Esophagus squamous epithelium (tissue), 5 donors: ENCODE results near the gene RABL3. TPM values are rescaled to one million over a fixed set of nuclear protein-coding genes. Genes with fewer than 3 reads are reported as not detected.

ENCODE experiments used
- DNase-seq: peaks from one replicate; lab custom pipeline; 2025; lab: John Stamatoyannopoulos, UW
- H3K27ac ChIP-seq, 4 donors: fragments of 200-600 bp; sonication (generic); one replicate each; pipeline ENCODE4 v1.5.1; 2016 to 2019; ENCODE audit warnings: mild to moderate bottlenecking in 1 of 4
- H3K27me3 ChIP-seq, 4 donors: fragments of 200-600 bp; sonication (generic); 1 replicate in 3 of 4; 2 replicates in 1 of 4; pipeline versions ENCODE4 v1.5.1 to v1.6.0; 2017 to 2021; ENCODE audit warnings: antibody characterized with exemption in 1 of 4
- H3K36me3 ChIP-seq, 3 donors: fragments of 200-600 bp; sonication (generic); one replicate each; pipeline ENCODE4 v1.5.1; 2016 to 2019
- H3K4me1 ChIP-seq, 3 donors: fragments of 200-600 bp; sonication (generic); one replicate each; pipeline ENCODE4 v1.5.1; 2017 to 2019
- H3K4me3 ChIP-seq, 4 donors: fragments of 200-600 bp; sonication (generic); 1 replicate in 3 of 4; 2 replicates in 1 of 4; pipeline ENCODE4 v1.5.1; 2016 to 2019; ENCODE audit warnings: mild to moderate bottlenecking in 2 of 4, moderate library complexity in 1 of 4
- H3K9me3 ChIP-seq, 3 donors: fragments of 200-600 bp; sonication (generic); one replicate each; pipeline ENCODE4 v1.5.1; 2016 to 2019
- CTCF ChIP-seq, 6 experiments: fragments of 450-650 bp in 4 of 6; fragments of 200-600 bp in 2 of 6; sonication (generic) in 2 of 6; IDR thresholded peaks; one replicate each; pipeline ENCODE4 v1.5.1; 2016 to 2019; ENCODE audit warnings: antibody characterized with exemption in 6 of 6, mild to moderate bottlenecking in 4 of 6, moderate library complexity in 4 of 6
- POLR2A ChIP-seq, 4 donors: fragments of 450-650 bp; IDR thresholded peaks; one replicate each; pipeline ENCODE4 v1.6.1; 2017; ENCODE audit warnings: antibody characterized with exemption in 4 of 4, mild to moderate bottlenecking in 4 of 4, moderate library complexity in 3 of 4
- WGBS, 2 donors: methylation state at CpG; one replicate each; pipeline ENCODE4 v1.1.5; 2018; 5-methylcytosine and 5-hydroxymethylcytosine counted together
- intact Hi-C: fragments of 100-400 bp; cut with DNase I; formaldehyde crosslinking; loops from one replicate; pipeline ENCODE4 v1.15.0; 2022
- small RNA-seq, 4 donors: library from RNA; depleted of rRNA; stranded (forward); fragments of <200 nt; gene quantifications; one replicate each; pipeline ENCODE3, GENCODE V24; 2016
- total RNA-seq, 4 donors: library from RNA; depleted of rRNA; stranded (reverse); fragments of >200 nt; gene quantifications; one replicate each; pipeline ENCODE4 v1.1.0, GENCODE V29; 2016
- donor health status: DM: yes; HTN: yes; CAD: no.

The RABL3 gene
- total RNA-seq, 4 donors from 2014 or later, result 8.0 to 15.4 (median 13.4) TPM

- H3K36me3 ChIP-seq, result no peaks in the 10 kb centered on the region
- 62 to 66% methylated on average over 6 of the region's 6 CpGs for WGBS, 2 donors
Observed at GRCh38 chr3:120637851-120638559, 104.3 kb downstream of the RABL3 start.

DNA sequence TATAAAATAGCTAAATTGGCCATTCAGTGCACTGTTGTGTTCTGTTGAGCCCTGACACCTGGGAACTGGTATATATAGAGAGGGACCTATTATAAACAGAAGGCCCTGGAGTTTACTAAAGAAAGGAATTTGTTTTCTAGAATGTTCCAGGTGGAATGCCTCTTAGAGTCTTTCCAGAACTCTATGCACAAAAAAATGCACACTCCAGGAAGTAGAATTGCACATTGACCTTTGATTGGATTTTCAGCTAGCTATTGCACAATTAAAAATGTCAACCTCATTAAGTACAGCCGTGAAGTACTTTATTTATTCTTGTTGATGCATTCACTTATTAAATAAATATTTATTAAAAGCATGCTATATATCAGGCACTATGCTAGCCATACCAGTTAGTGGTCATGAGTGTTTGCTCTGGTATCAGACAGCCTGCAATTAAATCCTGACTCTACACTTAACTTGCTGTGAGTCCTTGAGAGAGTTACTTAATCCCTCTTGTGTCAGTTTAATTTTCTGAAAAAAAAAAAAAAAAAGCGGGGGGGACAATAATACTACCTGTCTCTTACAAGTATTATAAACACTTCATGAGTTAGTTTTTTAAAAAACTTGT, 105.4 kb downstream of the RABL3 start:
- H3K4me1 ChIP-seq, result no peaks in the 10 kb centered on the region
- no peak overlapping the region for H3K27ac ChIP-seq
- no peaks in the 10 kb centered on the region for H3K36me3 ChIP-seq
- TF ChIP-seq POLR2A (IDR thresholded peaks at IDR 0.05) (no peak), CTCF (IDR thresholded peaks at IDR 0.05) (no peak)
- H3K4me3 ChIP-seq, result no peak overlapping the region
- DNase-seq, result no peak
- WGBS, 2 donors, result 64 to 65% methylated on average over 2 of the region's 2 CpGs
- peaks cover 0 to 14% (median 0%) of the 10 kb centered on the region in 4 donors for H3K27me3 ChIP-seq
- intact Hi-C loops, result no loop called here
- no peaks in the 10 kb centered on the region for H3K9me3 ChIP-seq

More at GRCh38 chr3:120637851-120638559, 104.3 kb downstream of the RABL3 start:
- TF ChIP-seq POLR2A (IDR thresholded peaks at IDR 0.05) (no peak), CTCF (IDR thresholded peaks at IDR 0.05) (no peak)
- Histone ChIP-seq H3K27ac (no peak overlapping the region), H3K4me3 (no peak overlapping the region), H3K4me1 (no peaks in the 10 kb centered on the region), H3K9me3 (no peaks in the 10 kb centered on the region), H3K27me3 (peaks cover 0 to 7% (median 0%) of the 10 kb centered on the region in 4 donors)
- no peak for DNase-seq
- intact Hi-C loops, result no loop called here

Small RNA genes within 50 kb of the gene (small RNA-seq; reads per million reads assigned to genes)
- gene MTCO1P29 (0 reads per million in 4 donors), gene MTCO2P29 (0 reads per million in 4 donors)

Other genes starting within 250 kb of the RABL3 start
- 100 to 1,000 TPM in 3 of 4 donors, 10 to 100 TPM in 1; 81.4 to 197 (median 119) TPM for gene NDUFB4, start 146.2 kb downstream of the RABL3 start, total RNA-seq
- under 1 TPM in 1 of 4 donors, not detected in 3; 0.12 TPM for gene HGD, start 60.3 kb downstream of the RABL3 start, total RNA-seq
- gene GTF2E1, start 228 bp upstream of the RABL3 start, total RNA-seq, result 10 to 100 TPM in 1 of 4 donors, 1 to 10 TPM in 3; 3.1 to 14.5 (median 8.3) TPM
- 1 to 10 TPM in 1 of 4 donors, under 1 TPM in 2, not detected in 1; 0.04 to 1.9 (median 0.18) TPM for gene STXBP5L, start 165.7 kb upstream of the RABL3 start, total RNA-seq